ENCODE data around the gene NTM.

NTM gene

DNA sequence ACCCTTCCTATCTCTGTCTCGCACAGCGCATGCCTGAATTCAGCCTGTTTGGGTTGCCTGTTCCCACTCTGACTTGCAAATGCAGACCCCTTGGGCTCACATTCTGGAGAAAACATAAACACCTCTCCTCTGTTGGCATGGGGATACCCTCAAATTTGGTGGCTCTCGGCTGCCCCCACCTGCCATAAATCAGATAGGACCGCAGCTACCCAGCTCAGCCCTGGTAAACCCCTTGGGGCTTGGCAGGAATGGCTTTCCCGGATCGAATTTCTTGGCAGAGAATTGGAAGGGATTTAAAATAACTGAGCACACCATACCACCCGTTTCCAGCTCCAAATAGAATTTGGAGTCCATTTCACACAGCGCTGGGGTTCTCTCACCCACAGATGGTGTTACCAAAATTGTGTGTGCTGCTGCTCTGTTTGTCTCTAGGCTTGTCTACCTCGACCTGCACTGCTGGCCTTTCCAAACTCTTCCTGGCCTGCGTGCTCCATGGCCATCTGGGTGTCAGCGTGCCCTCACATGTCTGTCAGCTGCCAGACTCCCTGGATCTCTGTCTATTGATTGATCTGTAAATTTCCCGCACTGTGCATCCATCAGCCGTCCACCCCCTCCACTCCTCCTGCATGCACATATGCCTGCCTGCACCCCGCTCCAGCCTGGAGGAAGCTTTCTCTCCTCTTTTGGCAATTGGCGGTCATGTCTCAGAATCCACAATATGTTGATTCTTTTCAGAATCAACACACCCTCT lies 134.0 kb downstream of the NTM start:
- peak; percentile 42 for DNase-seq

- no peak for DNase-seq
Observed at GRCh38 chr11:131506348-131506747, 135.9 kb downstream of the NTM start.

DNA sequence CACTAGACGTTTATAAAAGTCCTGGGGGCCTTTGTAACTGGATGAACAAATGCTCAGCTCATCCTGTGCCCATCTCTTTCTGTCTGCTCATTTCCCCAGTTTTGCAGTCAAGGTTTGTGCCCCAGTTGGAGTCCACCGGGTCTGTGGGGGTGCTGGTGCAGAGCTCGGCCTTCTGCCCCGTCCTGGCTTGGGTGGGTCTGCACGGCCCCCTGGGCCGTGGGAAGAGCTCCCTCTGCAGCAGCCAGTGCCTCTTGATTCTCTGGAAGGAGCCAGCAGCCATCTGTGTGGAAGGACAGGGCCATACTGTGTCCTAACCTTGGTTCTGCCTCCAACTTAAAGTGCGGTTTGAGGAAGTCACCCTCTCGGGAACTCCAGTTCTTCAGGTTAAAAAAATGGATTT lies 140.2 kb downstream of the NTM start:
- no peak for DNase-seq

DNA sequence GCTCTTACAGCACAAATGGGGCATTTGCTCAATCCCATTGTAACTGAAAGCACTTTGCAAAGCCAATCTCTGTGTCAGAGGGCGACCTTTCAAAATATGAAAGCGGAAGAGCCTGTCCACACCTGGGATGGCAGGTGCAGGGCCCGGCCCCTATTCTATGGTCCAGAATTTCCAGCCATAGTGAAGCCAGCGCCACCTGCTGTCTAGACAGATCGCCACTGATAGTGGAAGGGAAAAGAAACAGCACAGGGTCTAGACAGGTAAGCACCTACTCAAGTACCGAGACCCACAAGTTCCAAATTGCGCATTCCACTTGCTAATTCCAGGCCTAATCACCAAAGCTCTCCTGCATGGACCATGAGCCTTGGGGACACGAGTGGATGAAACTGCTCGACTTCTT lies 141.4 kb downstream of the NTM start:
- peak; percentile 19 for DNase-seq

- no peak for DNase-seq
Observed at GRCh38 chr11:131512228-131512627, 141.8 kb downstream of the NTM start.

DNA sequence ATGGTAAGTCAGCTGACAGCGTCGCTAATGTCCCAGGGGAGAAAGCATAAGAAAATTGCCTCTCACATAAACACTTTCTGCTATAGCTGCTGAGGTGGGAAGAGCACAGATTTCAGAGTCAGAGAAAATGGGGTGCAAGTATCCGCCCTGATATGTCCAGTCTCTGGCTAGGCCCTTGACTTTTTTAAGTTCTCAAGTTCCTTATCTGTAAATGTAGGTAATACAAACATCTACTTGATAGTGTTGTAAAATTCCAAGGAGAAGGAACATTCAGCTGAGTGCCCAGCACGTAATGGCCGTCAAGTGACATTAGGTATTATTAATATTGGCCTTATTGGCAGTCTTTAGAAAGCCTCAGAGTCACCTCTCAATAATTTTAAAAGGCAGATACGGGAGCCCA lies 143.6 kb downstream of the NTM start:
- no peak for DNase-seq

GRCh38 chr11:131518305-131518838 lies 148.0 kb downstream of the NTM start:
- peak; percentile 33 for DNase-seq

- peak; percentile 42 for DNase-seq
Observed at GRCh38 chr11:131522851-131523250, 152.4 kb downstream of the NTM start.

DNA sequence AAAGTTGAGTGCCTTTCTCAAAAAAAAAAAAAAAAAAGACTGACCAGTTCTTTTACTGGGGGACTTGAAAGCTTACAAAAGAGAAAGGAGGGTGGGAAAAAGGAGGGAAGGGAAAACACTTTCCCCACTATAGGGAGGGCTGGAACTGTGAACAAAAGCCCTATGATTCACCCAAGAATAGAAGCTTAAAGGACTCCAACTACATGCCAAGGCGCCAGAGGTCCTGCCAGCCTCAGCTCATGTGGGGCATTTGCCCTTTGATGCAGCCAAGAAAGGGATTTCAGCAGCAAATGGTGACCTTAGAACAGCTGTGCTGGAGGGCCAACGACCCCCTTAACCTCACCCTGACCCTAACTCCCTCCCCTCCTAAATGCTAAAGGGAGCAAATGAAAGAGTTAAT lies 160.0 kb downstream of the NTM start:
- no peak for DNase-seq

- peak; percentile 34 for DNase-seq
Observed at GRCh38 chr11:131533149-131533548, 162.7 kb downstream of the NTM start.

DNA sequence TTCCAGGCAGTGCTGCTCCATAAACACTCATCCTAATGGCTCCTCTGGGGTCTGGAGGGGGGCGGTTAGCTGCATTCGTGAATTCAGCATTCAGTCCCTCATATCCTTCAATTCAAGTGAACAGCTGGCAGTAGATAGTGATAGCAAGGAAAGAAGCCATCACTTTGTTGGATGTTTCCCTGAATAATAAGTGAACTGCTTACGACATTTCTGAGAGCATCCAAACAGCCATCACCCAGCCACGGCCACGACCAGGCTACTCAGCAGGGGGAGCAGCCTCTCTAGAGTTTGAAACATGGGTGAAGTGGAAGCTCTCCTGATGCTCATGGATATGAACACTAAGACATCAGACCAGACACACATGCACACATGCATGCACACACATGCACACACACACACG lies 163.6 kb downstream of the NTM start:
- DNase-seq: no peak

DNA sequence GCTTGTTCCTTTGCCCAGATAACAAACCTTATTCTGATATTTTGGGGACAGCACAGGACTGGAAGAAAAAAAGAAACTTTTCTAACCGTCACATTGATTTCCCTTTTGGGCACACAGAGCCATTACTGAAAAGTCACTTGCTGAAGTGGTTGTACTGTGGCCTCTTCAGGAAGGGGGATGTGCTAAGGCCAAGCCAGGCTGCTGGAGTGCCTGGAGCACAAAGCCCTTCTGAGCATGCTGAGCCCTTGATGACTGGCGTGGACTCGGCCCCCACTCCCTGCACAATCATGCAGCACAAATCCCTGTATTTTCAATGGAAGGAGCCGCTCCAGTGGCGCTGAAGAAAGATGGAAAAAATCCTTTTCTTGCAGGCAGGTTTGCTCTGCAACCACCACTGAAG lies 164.2 kb downstream of the NTM start:
- no peak for DNase-seq

DNA sequence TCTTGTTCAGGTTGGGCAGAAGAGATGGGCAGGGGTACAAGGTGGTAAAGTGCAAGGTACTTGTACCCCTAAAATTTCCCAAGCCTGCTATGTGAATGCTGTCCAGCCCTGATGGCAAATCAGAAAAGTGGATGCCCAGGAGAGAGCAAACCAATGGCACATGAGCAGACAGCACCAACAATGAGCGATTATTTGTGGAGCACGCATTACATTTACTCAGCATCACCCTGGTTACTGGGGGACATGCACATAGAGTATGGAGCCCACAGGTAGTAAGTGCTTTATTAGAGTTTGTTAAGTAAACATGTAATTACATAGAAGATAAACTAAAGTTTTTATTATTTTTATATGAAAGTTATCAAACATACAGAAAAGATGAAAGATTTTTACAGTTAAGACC lies 165.7 kb downstream of the NTM start:
- no peak for DNase-seq

DNA sequence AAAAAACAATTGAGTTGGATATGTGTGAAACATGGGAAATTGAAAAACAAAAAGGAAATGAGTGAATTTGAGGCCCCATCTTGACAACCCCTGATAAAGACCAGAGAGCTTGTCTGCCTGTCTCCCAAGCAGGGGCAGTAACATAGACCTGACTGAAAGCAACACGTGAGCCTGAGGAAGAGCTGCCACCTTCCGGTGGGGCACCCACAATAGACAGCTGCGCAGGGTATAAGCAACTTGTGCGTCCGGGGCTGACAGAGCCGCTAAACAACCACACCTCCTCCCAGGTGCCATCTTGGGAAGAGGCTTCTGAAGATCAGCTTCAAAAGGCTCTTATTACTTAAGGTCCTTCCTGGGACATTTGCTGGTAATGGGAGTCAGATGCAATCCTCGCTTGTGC lies 166.8 kb downstream of the NTM start:
- no peak for DNase-seq

DNA sequence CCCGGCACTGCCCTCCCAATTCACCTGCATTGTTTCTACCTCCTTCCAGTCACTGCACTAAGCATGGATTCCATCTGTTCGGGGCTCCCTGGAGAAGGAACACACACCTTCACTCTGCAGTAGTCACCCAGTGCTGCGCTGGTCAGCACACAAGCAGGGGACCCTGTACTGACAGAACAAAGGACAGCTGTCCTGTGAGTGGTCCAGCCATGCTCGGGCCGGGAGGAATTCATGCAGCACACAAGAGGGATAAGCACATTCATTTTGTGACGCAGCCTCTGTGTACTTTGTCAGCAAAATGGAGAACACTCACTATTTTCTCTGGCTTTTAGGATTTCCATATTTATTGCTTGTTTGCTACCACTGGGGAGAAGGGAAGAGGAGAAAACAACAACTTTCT lies 167.3 kb downstream of the NTM start:
- no peak for DNase-seq

GRCh38 chr11:131538322-131538721 lies 167.9 kb downstream of the NTM start:
- no peak for DNase-seq

DNA sequence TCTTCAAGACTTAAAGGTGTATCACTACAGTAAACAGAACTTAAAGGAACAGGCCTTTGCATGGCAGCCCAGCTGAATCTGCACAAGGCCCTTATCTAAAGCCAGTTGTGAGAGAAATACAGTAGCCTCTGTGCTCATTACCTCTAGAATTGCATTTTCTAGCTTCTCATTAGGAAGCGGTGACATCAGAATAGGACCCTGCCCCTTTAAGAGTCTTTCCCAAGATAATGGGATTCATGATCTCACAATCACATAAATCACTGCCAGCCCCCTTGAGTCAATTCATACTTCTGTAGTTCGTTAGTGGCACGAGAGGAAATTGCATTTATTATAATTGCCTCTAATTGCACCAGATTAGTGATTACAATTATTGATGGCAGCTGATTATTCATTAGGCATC lies 170.3 kb downstream of the NTM start:
- no peak for DNase-seq

DNA sequence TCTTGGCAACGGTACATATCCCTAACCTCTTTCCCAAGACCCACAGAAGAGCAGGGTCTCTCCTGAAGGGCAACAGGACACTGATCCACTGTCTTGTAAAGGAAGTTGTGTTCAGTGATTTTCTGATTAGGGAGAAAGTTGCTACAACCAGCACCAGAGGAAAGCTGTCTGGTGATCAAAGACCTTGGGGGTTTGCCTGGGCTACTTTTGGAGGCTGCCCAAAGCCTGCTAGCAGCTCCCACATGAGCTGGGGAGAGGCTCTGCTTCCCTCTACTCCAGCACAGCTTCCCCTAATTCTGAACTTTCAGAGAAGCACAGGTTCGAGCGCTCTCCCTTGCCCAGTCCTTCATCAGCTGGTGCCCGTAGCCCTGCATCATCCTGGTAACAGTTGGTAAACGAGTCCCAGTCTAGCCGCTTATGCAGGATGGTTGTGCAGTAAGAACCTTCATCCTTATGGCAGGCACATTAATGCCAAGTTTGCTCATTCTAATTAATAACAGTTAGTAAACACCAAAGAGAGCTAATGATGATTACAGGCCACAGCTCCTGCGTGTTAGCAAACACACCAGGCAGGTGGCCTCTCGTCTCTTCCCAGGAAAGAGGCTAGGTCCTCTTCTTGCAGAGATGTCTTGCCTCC lies 173.1 kb downstream of the NTM start:
- no peak for DNase-seq

DNA sequence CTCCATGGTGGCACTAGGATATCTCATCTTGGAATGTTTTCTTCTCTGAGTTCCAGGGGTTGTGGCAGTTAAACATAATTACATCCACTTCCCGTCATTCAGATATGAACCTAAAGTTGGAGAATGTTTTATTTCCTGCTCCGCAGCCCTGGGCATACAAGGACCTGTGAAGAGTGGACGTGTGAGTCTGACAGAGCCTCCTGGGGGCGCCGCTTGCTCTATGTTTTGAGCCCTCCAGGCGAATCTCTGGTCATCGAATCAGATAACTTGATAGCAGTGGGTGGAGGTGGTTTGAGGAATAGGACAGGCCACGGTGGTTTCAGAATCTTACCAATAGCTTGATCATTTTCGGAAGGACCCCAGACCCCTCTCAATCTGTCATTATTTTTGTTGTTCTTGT lies 174.2 kb downstream of the NTM start:
- peak; percentile 5 for DNase-seq

DNA sequence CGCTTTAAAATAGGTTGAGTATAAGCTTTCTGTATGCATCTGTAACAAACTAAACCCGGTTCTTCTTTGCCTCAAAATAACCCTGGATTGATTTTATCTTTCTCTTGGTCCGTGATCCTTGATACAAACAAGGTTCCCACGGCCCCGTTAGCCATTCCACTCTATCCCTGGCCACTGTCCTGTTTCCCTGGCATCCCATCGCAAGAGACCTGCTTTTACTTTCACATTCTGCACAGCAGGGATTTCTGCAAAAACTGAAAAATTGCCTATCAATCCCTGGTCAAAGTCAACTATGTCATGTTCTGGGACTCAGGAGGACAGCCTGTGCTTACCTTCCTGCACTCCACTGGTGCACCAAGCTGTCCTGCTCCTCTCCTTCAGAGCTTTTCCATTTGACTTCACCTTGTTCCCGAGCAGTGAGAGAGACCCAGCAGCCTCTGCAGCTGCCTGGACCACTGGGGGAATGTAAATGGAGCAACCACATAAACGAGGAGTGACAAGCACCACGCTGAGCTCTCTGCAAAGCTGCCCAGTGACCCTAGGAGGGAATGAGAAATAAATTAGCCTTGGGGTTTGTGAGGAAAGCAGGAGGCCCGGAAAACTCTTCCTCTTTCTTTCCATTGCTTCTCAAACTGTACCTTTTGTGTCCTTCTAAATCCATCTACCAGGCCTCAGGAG lies 175.9 kb downstream of the NTM start:
- no peak for DNase-seq

GRCh38 chr11:131549099-131549498 lies 178.7 kb downstream of the NTM start:
- DNase-seq: no peak

DNA sequence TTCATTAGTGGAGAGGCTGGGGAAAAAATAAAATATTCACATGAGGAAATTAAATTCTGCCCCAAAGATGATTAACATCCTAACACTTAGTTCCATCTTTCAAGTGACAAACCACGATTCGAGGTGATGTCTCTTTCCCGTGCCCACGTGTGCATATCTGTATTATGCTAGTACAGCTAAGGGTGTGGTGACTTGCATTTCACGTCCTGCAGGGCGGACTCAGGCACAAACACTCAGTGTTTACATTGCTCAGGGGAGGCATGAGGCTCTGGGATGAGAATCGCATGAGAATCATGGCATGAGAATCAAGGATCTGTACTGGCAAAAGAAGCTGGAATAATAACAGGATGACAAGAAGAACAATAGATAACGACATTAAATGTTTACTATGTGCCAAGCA lies 179.4 kb downstream of the NTM start:
- DNase-seq: no peak

- DNase-seq: no peak
Observed at GRCh38 chr11:131560287-131560686, 189.9 kb downstream of the NTM start.

- DNase-seq: peak; percentile 75
Observed at GRCh38 chr11:131561501-131561900, 191.1 kb downstream of the NTM start.
